GM21423 (cell line): ENCODE measurements around the gene PCSK1N.
"Not testable (repeated sequence)": the region's sequence is repeated elsewhere in the genome, so short reads cannot be mapped to it uniquely, and the experiment has no call there.

ENCODE experiments used
- ATAC-seq: cut with Tn5 transposase; IDR thresholded peaks from one replicate; pipeline ENCODE4 v1.9.1; 2021; ENCODE audit warnings: mild to moderate bottlenecking, moderate library complexity; ENCODE audit not compliant: unreplicated experiment

The PCSK1N gene, protein sequence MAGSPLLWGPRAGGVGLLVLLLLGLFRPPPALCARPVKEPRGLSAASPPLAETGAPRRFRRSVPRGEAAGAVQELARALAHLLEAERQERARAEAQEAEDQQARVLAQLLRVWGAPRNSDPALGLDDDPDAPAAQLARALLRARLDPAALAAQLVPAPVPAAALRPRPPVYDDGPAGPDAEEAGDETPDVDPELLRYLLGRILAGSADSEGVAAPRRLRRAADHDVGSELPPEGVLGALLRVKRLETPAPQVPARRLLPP

DNA sequence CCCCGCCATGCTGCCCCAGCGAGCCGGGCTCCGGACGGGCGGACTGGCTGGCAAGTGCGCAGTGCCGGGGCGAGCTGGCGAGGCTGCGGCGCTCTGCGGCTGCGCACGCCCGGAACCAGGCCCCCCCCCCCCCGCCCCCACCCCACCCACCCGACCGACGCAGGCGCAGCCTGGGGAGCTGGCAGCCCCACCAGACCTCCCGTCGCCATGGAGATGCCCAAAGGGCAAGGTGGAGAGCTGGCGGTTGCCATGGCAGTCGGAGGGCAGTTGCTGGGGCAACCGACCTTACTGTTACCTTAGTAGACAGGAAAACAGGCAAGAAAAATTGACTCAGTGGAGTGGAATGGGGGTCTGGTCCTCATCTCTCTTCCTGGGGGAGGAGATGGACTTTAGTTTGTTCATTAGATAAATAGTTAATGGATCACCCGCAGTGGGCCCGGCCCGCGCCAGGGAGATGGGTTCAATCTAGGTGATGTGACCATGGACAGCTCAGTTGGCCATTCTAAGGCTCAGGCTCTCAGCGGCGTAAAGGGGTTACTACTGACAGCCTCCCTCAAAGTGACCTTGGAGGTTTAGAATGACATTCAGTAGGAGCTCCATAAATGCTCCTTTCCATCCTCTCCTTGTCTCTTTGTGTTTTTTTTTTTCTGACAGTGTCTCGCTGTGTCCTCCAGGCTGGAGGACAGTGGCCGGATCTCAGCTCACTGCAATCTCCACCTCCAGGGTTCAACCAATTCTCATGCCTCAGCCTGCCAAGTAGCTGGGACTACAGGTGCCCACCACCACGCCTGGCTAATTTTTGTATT is at the start of gene PCSK1N:
Gene PCSK1N (minus strand): TSS at position 87 of the 806 bp plus-strand sequence. CDS start 78 bp downstream, at position 9.
- ATAC-seq: no peak

DNA sequence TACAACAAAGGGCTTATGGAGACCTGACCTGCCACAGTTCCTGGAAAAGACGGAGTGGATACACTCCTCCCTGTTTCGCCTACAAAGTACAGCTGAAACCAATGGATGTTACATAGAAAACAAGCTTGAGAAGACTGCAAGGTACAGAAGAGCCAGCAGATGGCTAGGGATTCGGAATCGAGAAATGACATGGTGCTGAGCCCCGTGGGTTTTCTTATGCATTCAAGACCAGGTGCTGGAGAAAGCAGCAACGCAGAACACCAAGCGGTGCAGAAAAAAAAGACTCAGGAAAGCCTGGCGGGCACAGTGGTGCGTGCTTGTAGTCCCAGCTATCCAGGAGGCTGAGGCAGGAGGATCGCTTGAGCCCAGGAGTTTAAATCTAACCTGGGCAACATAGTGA is 48.3 kb upstream of the PCSK1N start:
- ATAC-seq: no peak

DNA sequence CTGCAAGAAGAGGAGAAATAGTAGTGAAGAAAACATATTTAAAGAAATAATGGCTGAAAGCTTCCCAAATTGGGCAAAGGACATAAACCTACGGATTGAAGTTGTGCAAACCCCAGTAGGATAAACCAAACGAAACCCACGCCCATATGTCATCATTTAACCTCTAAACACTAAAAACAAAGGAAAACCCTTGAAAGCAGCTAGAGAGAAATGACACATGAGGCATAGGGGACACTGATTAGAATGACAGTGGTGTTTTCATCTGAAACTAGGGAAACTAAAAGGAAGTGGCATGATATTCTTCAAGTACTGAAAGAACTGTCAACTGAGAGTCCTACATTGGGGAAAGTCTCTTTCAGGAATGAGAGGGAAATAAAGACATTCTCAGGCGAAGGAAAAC is 41.5 kb upstream of the PCSK1N start:
- not testable (repeated sequence) for ATAC-seq

GRCh38 chrX:48872017-48872416 is 36.6 kb upstream of the PCSK1N start:
- ATAC-seq: not testable (repeated sequence)

GRCh38 chrX:48864210-48864609 is 28.8 kb upstream of the PCSK1N start:
- no peak for ATAC-seq

DNA sequence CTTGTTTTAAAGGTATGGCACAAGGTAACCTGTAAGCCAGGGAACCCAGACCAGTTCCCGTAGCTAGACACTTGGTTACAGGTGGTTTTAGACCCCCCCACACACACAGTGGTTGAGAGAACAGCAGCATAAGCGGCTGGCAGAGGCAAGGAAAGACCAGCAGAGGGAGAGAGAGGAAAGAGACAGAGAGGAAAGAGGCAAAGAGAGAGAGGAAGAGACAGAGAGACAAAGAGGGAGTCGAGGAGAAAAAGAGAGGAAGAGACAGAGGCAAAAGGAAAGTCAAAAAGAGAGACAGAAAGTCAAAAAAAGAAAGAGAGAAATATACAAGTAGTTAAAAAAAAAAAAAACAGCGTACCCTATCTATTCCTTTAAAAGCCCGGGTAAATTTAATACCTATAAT is 19.5 kb upstream of the PCSK1N start:
- ATAC-seq: no peak

DNA sequence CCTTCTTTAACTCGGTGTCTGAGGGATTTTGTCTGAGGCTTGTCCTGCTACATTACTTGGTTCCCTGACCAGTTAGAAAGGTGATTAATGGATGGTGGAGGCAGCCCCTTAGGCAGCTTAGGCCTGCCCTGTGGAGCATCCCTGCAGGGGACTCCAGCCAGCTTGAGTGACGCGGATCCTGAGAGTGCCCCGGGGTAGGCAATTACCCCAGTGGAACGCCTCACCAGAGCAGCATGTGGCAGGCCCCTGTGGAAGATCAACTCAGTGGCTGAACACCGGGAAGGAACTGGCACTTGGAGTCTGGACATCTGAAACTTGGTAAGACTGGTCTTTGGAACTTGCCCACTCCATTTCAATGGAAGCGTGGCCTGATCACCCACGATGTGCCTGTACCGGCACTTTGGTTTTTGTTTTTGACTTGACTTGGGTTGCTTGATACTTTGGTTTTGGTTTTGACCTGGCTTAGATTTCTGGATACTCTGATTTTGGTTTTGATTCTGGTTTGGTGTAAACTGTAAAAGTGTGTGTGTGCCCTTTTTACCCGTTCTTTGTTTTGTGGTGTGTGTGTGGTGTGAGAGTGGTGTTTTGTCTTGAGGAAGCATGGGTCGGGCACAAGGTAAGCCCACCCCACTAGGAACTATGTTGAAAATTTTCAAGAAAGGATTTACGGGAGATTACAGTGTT is 18.9 kb upstream of the PCSK1N start:
- ATAC-seq: not testable (repeated sequence)

GRCh38 chrX:48853494-48853893 is 18.1 kb upstream of the PCSK1N start:
- not testable (repeated sequence) for ATAC-seq

DNA sequence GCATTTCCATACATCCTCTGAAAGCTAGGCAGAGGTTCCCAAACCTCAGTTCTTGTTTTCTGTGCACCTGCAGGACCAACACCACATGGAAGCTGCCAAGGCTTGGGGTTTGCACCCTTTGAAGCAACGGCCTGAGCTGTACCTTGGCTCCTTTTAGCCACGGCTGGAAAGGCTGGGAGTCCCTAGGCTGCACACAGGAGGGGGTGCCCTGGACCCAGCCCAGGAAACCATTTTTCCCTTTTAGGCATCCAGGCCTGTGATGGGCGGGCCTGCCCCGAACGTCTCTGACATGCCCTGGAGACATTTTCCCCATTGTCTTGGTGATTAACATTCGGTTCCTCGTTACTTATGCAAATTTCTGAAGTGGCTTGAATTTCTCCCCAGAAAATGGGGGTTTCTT is 17.4 kb upstream of the PCSK1N start:
- ATAC-seq: no peak

- no peak for ATAC-seq
These were observed 13.4 kb upstream of the PCSK1N start for GRCh38 chrX:48848847-48849246.

GRCh38 chrX:48839686-48840085 is 4.3 kb upstream of the PCSK1N start:
- no peak for ATAC-seq

- no peak for ATAC-seq
These were observed 1.1 kb downstream of the PCSK1N start for GRCh38 chrX:48834383-48834709.

GRCh38 chrX:48833542-48834138 is 1.8 kb downstream of the PCSK1N start:
- no peak for ATAC-seq

GRCh38 chrX:48831909-48832291 is 3.5 kb downstream of the PCSK1N start:
- ATAC-seq: no peak

DNA sequence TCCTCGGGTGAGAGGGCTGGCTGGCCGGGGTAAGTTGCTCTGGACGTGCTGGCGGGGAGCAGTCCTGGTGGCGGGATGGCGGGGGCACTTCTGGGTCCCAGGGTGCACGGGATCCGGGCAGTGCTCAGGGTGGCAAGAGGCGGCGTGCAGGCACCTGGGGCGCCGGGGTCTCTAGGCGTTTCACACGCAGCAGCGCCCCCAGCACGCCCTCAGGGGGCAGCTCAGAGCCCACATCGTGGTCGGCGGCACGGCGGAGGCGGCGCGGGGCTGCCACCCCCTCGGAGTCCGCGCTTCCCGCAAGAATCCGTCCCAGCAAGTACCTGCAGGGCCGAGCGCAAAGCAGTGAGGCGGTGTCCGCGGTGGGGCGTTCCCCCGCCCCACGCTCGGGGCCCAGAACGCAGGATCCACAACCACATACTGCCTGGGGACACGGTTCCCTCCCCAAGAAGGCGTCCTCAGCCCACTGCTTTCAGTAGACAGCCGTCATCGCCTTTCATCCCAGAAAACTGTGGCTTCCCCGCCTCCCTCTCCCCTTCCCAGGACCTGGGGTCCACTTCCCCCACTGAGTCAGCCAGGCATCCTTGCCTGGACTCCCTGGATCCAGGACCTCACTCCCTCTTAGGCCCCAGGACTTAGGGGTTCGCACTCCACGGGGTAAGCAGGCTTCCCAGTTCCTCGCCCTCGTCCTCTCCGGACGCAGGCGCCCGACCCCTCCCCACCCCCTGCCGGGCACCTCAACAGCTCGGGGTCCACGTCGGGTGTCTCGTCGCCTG is 4.1 kb downstream of the PCSK1N start:
- no peak for ATAC-seq

GRCh38 chrX:48829016-48829735 is 6.2 kb downstream of the PCSK1N start:
- ATAC-seq: no peak

DNA sequence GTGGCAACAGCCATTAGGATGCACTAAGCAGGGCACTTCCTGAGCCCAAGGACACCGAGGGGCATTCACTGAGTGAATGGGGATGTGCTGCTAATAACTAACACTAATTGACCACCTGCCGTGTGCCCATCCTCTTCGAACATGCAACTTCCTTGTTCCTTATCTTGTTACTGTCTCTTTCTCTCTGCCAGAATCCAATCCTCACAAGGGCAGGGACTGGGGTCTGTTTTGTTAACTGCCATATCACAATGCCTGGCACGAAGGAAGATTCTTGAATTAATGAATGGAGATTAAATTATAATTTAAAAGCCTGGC is 7.8 kb downstream of the PCSK1N start:
- ATAC-seq: no peak

DNA sequence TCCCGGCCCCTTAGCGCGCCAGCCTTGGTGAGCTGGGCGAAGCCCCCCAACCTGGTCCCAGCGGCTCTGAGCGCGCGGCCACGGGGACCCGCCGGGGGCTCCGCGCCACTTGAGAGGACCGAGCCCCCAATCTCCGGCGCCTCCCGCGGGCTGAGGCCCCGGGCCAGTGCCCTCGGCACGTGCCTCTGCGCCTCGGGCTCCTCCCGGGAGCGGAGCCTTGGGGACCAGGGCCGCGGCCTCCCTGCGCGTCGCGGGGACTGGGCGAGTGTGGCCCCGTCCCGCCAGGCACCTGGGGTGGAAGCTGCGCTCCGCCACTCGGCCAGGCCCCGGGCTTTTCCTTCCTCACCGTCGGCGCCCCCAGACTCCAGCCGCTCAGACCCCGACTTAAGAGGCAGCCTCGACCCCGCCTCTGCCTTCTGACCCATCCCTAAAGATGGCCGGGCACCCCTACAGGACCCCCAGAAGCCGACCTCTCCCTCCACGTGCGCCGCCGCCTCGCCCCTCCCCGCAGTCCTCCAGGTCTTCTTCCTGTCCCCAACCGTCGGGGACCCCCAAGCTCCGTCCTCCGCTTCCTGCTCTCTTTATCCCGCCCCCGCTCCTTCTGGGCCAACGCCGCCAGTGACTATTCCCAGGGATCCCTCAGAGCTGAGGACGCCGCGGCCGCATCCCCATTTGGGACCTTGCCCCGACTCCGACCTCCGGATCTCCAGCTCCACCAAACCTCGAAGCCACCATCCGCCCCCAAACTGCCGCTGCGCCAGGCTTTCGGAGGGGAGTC is 8.3 kb downstream of the PCSK1N start:
- no peak for ATAC-seq

GRCh38 chrX:48826135-48826875 is 9.1 kb downstream of the PCSK1N start, which contains the start of gene ERAS:
Gene ERAS (plus strand): TSS chrX:48826513. CDS start chrX:48829124, 2,611 bp downstream.
- ATAC-seq: no peak
